IMR-90 (cell line): ENCODE measurements around the gene ZNF132. TPM values are rescaled to one million over a fixed set of nuclear protein-coding genes. Genes with fewer than 3 reads are reported as not detected.

Experiments used
- ATAC-seq: fragments of 200-7000 bp; cut with Tn5 transposase; 2 replicates; pipeline ENCODE4 v1.9.1; 2020; ENCODE audit warnings: low read depth, mild to moderate bottlenecking, moderate library complexity
- BruUV-seq: library from RNA; stranded (reverse); fragments of 400-500 nt; replicated peaks from 2 replicates; lab custom pipeline; 2021; lab: Mats Ljungman, UMichigan
- CTCF ChIA-PET: fragments of 300-600 bp; formaldehyde crosslinking; extraction: SDS; loops from one replicate; lab custom pipeline; 2021; ENCODE audit warnings: antibody characterized with exemption; lab: Yijun Ruan, JAX
- POLR2A ChIA-PET: fragments of 300-600 bp; sonication (Branson Sonifier 250); formaldehyde crosslinking; loops from one replicate; lab custom pipeline; 2022; ENCODE audit warnings: antibody characterized with exemption; ENCODE audit not compliant: unreplicated experiment; lab: Charles Lee
- DNase-seq: peaks from one replicate; pipeline ENCODE4 v3.0.0; 2013
- H2AFZ ChIP-seq: replicated peaks from 2 replicates; pipeline ENCODE3; 2013; ENCODE audit warnings: low read length, mild to moderate bottlenecking; ENCODE audit not compliant: poor library complexity
- H2AK5ac ChIP-seq: 2 replicates; pipeline ENCODE4 v1.6.1; 2013; ENCODE audit warnings: low read depth, low read length, inconsistent platforms
- H2AK9ac ChIP-seq: replicated peaks from 2 replicates; pipeline ENCODE3; 2013; ENCODE audit warnings: mild to moderate bottlenecking, low read depth, low read length, moderate library complexity; ENCODE audit not compliant: poor library complexity
- H2BK120ac ChIP-seq: 2 replicates; pipeline ENCODE4 v1.6.1; 2013; ENCODE audit warnings: low read depth, low read length, inconsistent platforms
- H2BK15ac ChIP-seq: 3 replicates; pipeline ENCODE4 v1.6.1; 2013; ENCODE audit warnings: low read depth, low read length, inconsistent platforms
- H2BK20ac ChIP-seq: 2 replicates; pipeline ENCODE4 v1.6.1; 2013; ENCODE audit warnings: low read depth, mild to moderate bottlenecking, inconsistent platforms, low read length, moderate library complexity
- H2BK5ac ChIP-seq: 2 replicates; pipeline ENCODE4 v1.6.1; 2013; ENCODE audit warnings: mild to moderate bottlenecking, low read depth, low read length, inconsistent platforms; ENCODE audit not compliant: poor library complexity, severe bottlenecking
- H3K14ac ChIP-seq: replicated peaks from 2 replicates; pipeline ENCODE4 v1.6.1; 2013; ENCODE audit warnings: low read depth, low read length, inconsistent platforms
- H3K18ac ChIP-seq: 2 replicates; pipeline ENCODE4 v1.6.1; 2013; ENCODE audit warnings: low read depth, low read length, control low read depth
- H3K23ac ChIP-seq: 2 replicates; pipeline ENCODE4 v1.6.1; 2013; ENCODE audit warnings: low read depth, low read length, inconsistent platforms
- H3K27ac ChIP-seq: 2 replicates; pipeline ENCODE4 v1.5.1; 2013; ENCODE audit warnings: mild to moderate bottlenecking, control low read depth, low read length; ENCODE audit not compliant: insufficient read depth
- H3K27me3 ChIP-seq: 2 replicates; pipeline ENCODE4 v1.6.1; 2013; ENCODE audit warnings: low read length; ENCODE audit not compliant: control insufficient read depth, insufficient read depth
- H3K36me3 ChIP-seq: 2 replicates; pipeline ENCODE4 v1.6.1; 2013; ENCODE audit warnings: low read length, mixed read lengths; ENCODE audit not compliant: control insufficient read depth, insufficient read depth
- H3K4ac ChIP-seq: 2 replicates; pipeline ENCODE4 v1.6.1; 2013; ENCODE audit warnings: low read depth, low read length, inconsistent platforms
- H3K4me1 ChIP-seq: 2 replicates; pipeline ENCODE4 v1.6.1; 2013; ENCODE audit warnings: low read length, mixed read lengths; ENCODE audit not compliant: control insufficient read depth, insufficient read depth
- H3K4me2 ChIP-seq: 2 replicates; pipeline ENCODE4 v1.6.1; 2013; ENCODE audit warnings: low read depth, mild to moderate bottlenecking, control low read depth, low read length, moderate library complexity
- H3K4me3 ChIP-seq: 2 replicates; pipeline ENCODE4 v1.5.1; 2013; ENCODE audit warnings: low read depth, mild to moderate bottlenecking, control low read depth, low read length, moderate library complexity; ENCODE audit not compliant: insufficient read depth
- H3K56ac ChIP-seq: 2 replicates; pipeline ENCODE4 v1.6.1; 2013; ENCODE audit warnings: low read length, inconsistent platforms; ENCODE audit not compliant: insufficient read depth; ENCODE audit errors: extremely low read depth
- H3K79me1 ChIP-seq, 2 experiments: 2 replicates each; pipeline ENCODE4 v1.6.1; 2013; ENCODE audit warnings: low read length in 2 of 2, inconsistent platforms in 1 of 2, low read depth in 1 of 2
- H3K9ac ChIP-seq: 2 replicates; pipeline ENCODE4 v1.6.1; 2013; ENCODE audit warnings: low read depth, low read length, control low read depth
- H3K9me1 ChIP-seq: 2 replicates; pipeline ENCODE4 v1.6.1; 2013; ENCODE audit warnings: low read length, inconsistent platforms; ENCODE audit not compliant: insufficient read depth
- H3K9me3 ChIP-seq: 2 replicates; pipeline ENCODE4 v1.6.1; 2013; ENCODE audit warnings: low read length; ENCODE audit not compliant: control insufficient read depth, insufficient read depth
- H4K20me1 ChIP-seq: 2 replicates; pipeline ENCODE4 v1.6.1; 2013; ENCODE audit warnings: low read length, inconsistent platforms; ENCODE audit not compliant: insufficient read depth
- H4K5ac ChIP-seq: 2 replicates; pipeline ENCODE4 v1.6.1; 2013; ENCODE audit warnings: mild to moderate bottlenecking, low read depth, low read length, control low read depth
- H4K8ac ChIP-seq, 2 experiments: 2 replicates each; pipeline ENCODE4 v1.6.1; 2013; ENCODE audit warnings: low read depth in 2 of 2, low read length in 2 of 2, control low read depth in 1 of 2, inconsistent platforms in 1 of 2
- H4K91ac ChIP-seq: 2 replicates; pipeline ENCODE4 v1.6.1; 2013; ENCODE audit warnings: low read depth, low read length, inconsistent platforms; ENCODE audit not compliant: insufficient read depth
- CEBPB ChIP-seq: IDR thresholded peaks from 2 replicates; pipeline ENCODE4 v1.6.1; 2012; ENCODE audit warnings: low read depth, low read length, improper control_type of control experiment
- CHD1 ChIP-seq: IDR thresholded peaks from 2 replicates; pipeline ENCODE4 v1.6.1; 2012; ENCODE audit warnings: low read depth, low read length, improper control_type of control experiment
- CTCF ChIP-seq: conservative IDR thresholded peaks from 2 replicates; pipeline ENCODE4 v1.5.1; 2012; ENCODE audit warnings: mild to moderate bottlenecking, low read depth, low read length, improper control_type of control experiment
- ELK1 ChIP-seq: fragments of 150-350 bp; IDR thresholded peaks from 2 replicates; pipeline ENCODE4 v1.6.1; 2016; ENCODE audit warnings: low read depth, mild to moderate bottlenecking, low read length, moderate library complexity, borderline replicate concordance
- FOS ChIP-seq: fragments of 150-350 bp; IDR thresholded peaks from 2 replicates; pipeline ENCODE4 v1.6.1; 2016; ENCODE audit warnings: low read depth, low read length
- MAFK ChIP-seq: IDR thresholded peaks from 2 replicates; pipeline ENCODE4 v1.6.1; 2012; ENCODE audit warnings: low read depth, low read length, improper control_type of control experiment
- MAZ ChIP-seq: IDR thresholded peaks from 2 replicates; pipeline ENCODE4 v1.6.1; 2012; ENCODE audit warnings: low read depth, mild to moderate bottlenecking, low read length, improper control_type of control experiment, moderate library complexity, borderline replicate concordance
- MXI1 ChIP-seq: IDR thresholded peaks from 2 replicates; pipeline ENCODE4 v1.6.1; 2012; ENCODE audit warnings: low read depth, mild to moderate bottlenecking, low read length, moderate library complexity, borderline replicate concordance
- NFE2L2 ChIP-seq: fragments of 150-350 bp; IDR thresholded peaks from 2 replicates; pipeline ENCODE4 v1.6.1; 2016; ENCODE audit warnings: low read depth, mild to moderate bottlenecking, low read length
- POLR2A ChIP-seq: IDR thresholded peaks from 2 replicates; pipeline ENCODE4 v1.6.1; 2012; ENCODE audit warnings: mild to moderate bottlenecking, low read depth, low read length
- RAD21 ChIP-seq: IDR thresholded peaks from 2 replicates; pipeline ENCODE4 v1.6.1; 2012; ENCODE audit warnings: low read length, improper control_type of control experiment
- RFX5 ChIP-seq: IDR thresholded peaks from 2 replicates; pipeline ENCODE4 v1.8.0; 2012; ENCODE audit warnings: low read depth, mild to moderate bottlenecking, low read length, moderate library complexity
- SMC3 ChIP-seq: fragments of 150-350 bp; IDR thresholded peaks from 2 replicates; pipeline ENCODE4 v1.6.1; 2016; ENCODE audit warnings: low read depth, mild to moderate bottlenecking, antibody characterized with exemption, low read length, moderate library complexity
- USF2 ChIP-seq: fragments of 150-350 bp; IDR thresholded peaks from 2 replicates; pipeline ENCODE4 v1.6.1; 2017; ENCODE audit warnings: mild to moderate bottlenecking, antibody characterized with exemption, low read length, low read depth
- WGBS, 2 experiments: methylation state at CpG; one replicate each; pipeline versions ENCODE4 v1.1.5 to v1.1.7; 2013; ENCODE audit warnings: missing lambda C conversion rate in 2 of 2; ENCODE audit not compliant: insufficient read length in 1 of 2; ENCODE audit errors: extremely low coverage in 2 of 2; 5-methylcytosine and 5-hydroxymethylcytosine counted together
- dilution Hi-C: fragments of 300-500 bp; cut with HindIII; formaldehyde crosslinking; loops from one replicate; pipeline ENCODE4 v1.14.3; 2018; ENCODE audit warnings: low sequenced_read_pairs; ENCODE audit not compliant: unreplicated experiment
- in situ Hi-C: fragments of 300-500 bp; cut with MboI; formaldehyde crosslinking; loops from 3 replicates; pipeline ENCODE4 v1.14.3; 2019; ENCODE audit warnings: low sequenced_read_pairs, inconsistent platforms, mixed read lengths
- intact Hi-C: fragments of 100-400 bp; cut with micrococcal nuclease; formaldehyde crosslinking; loops from 2 replicates; pipeline ENCODE4 v1.10.0; 2022
- polyA plus RNA-seq, 3 experiments: library from polyadenylated mRNA; depleted of rRNA; stranded (reverse); fragments of >200 nt; gene quantifications; 2 replicates each; pipeline ENCODE4 v1.2.3, GENCODE V29; 2012; ENCODE audit warnings: low replicate concordance in 1 of 3
- total RNA-seq: library from RNA; depleted of rRNA; stranded (reverse); fragments of >200 nt; gene quantifications from 2 replicates; pipeline ENCODE4 v1.2.3, GENCODE V29; 2012

ZNF132 gene
- total and polyA plus RNA-seq, 2 of the 4 experiments (the other 2 are of a cell fraction): 2.4 to 13.6 TPM

- H4K20me1 ChIP-seq: peaks cover 13% of the 10 kb centered on the region
- ChIA-PET CTCF (no interaction called here), POLR2A (no interaction called here)
- no peak within 1 kb of the TSS for H4K91ac ChIP-seq
- H3K9me1 ChIP-seq: peaks cover 14% of the 10 kb centered on the region
- H2AK5ac ChIP-seq: peak within 1 kb of the TSS; percentile 69
- no peak within 1 kb of the TSS for H2BK120ac ChIP-seq
- peaks cover 14 to 27% of the 10 kb centered on the region in 2 experiments; a peak in 3 of 4 replicates for H3K79me1 ChIP-seq
- no peak within 1 kb of the TSS for H4K5ac ChIP-seq
- peak within 1 kb of the TSS; percentile 100 for H2AFZ ChIP-seq
- H2BK15ac ChIP-seq: no peak within 1 kb of the TSS
- peaks cover 16% of the 10 kb centered on the region for H3K36me3 ChIP-seq
- H3K4ac ChIP-seq: peak within 1 kb of the TSS; percentile 63
- 0% methylated on average over 62 of the region's 92 CpGs; no CpG with 5 or more reads in 1 of the 2 experiments for WGBS, 2 experiments
- H3K9ac ChIP-seq: peak within 1 kb of the TSS; percentile 53
- H3K27ac ChIP-seq: peak within 1 kb of the TSS; percentile 41
- peak within 1 kb of the TSS; percentile 92 for H3K4me2 ChIP-seq
- H2AK9ac ChIP-seq: peak within 1 kb of the TSS; percentile 89
- peak within 1 kb of the TSS; percentile 78; the same call in 1 of the 2 replicates for H3K14ac ChIP-seq
- no peak within 1 kb of the TSS for H3K18ac ChIP-seq
- intact Hi-C loops: loop anchor here (1.0 kb wide), 1 partner anchor 8 kb away; no protein-coding TSS in a partner anchor
- peak within 1 kb of the TSS; percentile 65 for H3K4me3 ChIP-seq
- peak; percentile 96 for ATAC-seq
- peak within 1 kb of the TSS; percentile 57 to 95; a peak in 3 of 4 replicates for H4K8ac ChIP-seq
- no peak within 1 kb of the TSS for H2BK5ac ChIP-seq
- no TSS peak for BruUV-seq
- DNase-seq: peak; percentile 94
- in situ Hi-C loops: no loop called here
- dilution Hi-C loops: no loop called here
- H3K4me1 ChIP-seq: peaks cover 7% of the 10 kb centered on the region
- H3K56ac ChIP-seq: no peak within 1 kb of the TSS; the same call in 1 of the 2 replicates
- H2BK20ac ChIP-seq: peak within 1 kb of the TSS; percentile 29; the same call in 1 of the 2 replicates
- H3K23ac ChIP-seq: peak within 1 kb of the TSS; percentile 80
- no peaks in the 10 kb centered on the region for H3K9me3 ChIP-seq
- no peaks in the 10 kb centered on the region for H3K27me3 ChIP-seq
- TF ChIP-seq ELK1 (no peak), SMC3 (no peak), MAZ (no peak), USF2 (peak; percentile 97), MXI1 (peak; percentile 79; the same call in 1 of the 2 replicates), CEBPB (no peak), RFX5 (no peak), POLR2A (peak; percentile 80), MAFK (no peak), FOS (peak; percentile 23; the same call in 1 of the 2 replicates), CTCF (no peak), CHD1 (0 out of 2 replicates have a peak, but pooled peaks have one; percentile 48), NFE2L2 (no peak), RAD21 (no peak)
Observed at GRCh38 chr19:58466760-58467589, 27.0 kb upstream of the ZNF132 start, which contains the start of gene ZNF324. TSS of gene ZNF324 (plus strand) at chr19:58467080. CDS start at chr19:58469186, 2,106 bp downstream.
